GM19328 (cell line): ENCODE data around the gene RWDD1.

Experiments
- ATAC-seq: cut with Tn5 transposase; IDR thresholded peaks from one replicate; pipeline ENCODE4 v1.9.1; 2021; ENCODE audit warnings: mild to moderate bottlenecking, moderate library complexity; ENCODE audit not compliant: unreplicated experiment

Gene RWDD1

GRCh38 chr6:116570856-116571682 is at the start of gene RWDD1:
TSS of gene RWDD1 (plus strand) at chr6:116571504. CDS start at chr6:116571583, 79 bp downstream.
- peak; percentile 89 for ATAC-seq

GRCh38 chr6:116522896-116523295 is 48.4 kb upstream of the RWDD1 start:
- no peak for ATAC-seq

- ATAC-seq: no peak
Observed at GRCh38 chr6:116524236-116524635, 47.1 kb upstream of the RWDD1 start.

- ATAC-seq: no peak
Observed at GRCh38 chr6:116528133-116528532, 43.2 kb upstream of the RWDD1 start.

- no peak for ATAC-seq
Observed at GRCh38 chr6:116528780-116529179, 42.5 kb upstream of the RWDD1 start.

- ATAC-seq: no peak
Observed at GRCh38 chr6:116529466-116530290, 41.6 kb upstream of the RWDD1 start.

GRCh38 chr6:116530436-116530835 is 40.9 kb upstream of the RWDD1 start:
- no peak for ATAC-seq

- ATAC-seq: peak; percentile 52
Observed at GRCh38 chr6:116531675-116532570, 39.4 kb upstream of the RWDD1 start.

- ATAC-seq: no peak
Observed at GRCh38 chr6:116533233-116533957, 37.9 kb upstream of the RWDD1 start.

GRCh38 chr6:116535109-116535508 is 36.2 kb upstream of the RWDD1 start:
- ATAC-seq: no peak

GRCh38 chr6:116536216-116536621 is 35.1 kb upstream of the RWDD1 start:
- peak; percentile 56 for ATAC-seq

GRCh38 chr6:116542426-116542825 is 28.9 kb upstream of the RWDD1 start:
- no peak for ATAC-seq

- ATAC-seq: no peak
Observed at GRCh38 chr6:116543149-116543548, 28.2 kb upstream of the RWDD1 start.

GRCh38 chr6:116545651-116546050 is 25.7 kb upstream of the RWDD1 start, which contains the start of gene TRAPPC3L:
TSS of gene TRAPPC3L (minus strand) at chr6:116545684. CDS start at chr6:116545514, 170 bp downstream.
- no peak for ATAC-seq

GRCh38 chr6:116547358-116547757 is 23.9 kb upstream of the RWDD1 start:
- no peak for ATAC-seq

GRCh38 chr6:116550796-116551195 is 20.5 kb upstream of the RWDD1 start:
- ATAC-seq: no peak

- ATAC-seq: no peak
Observed at GRCh38 chr6:116553451-116553850, 17.9 kb upstream of the RWDD1 start, which contains the start of gene CALHM4. TSS of gene CALHM4 (plus strand) at chr6:116553751. CDS start at chr6:116553794, 43 bp downstream.

GRCh38 chr6:116556065-116556464 is 15.2 kb upstream of the RWDD1 start:
- no peak for ATAC-seq

- ATAC-seq: no peak
Observed at GRCh38 chr6:116556814-116557415, 14.4 kb upstream of the RWDD1 start.

GRCh38 chr6:116557893-116558292 is 13.4 kb upstream of the RWDD1 start:
- ATAC-seq: no peak
